Sigmoid colon (tissue), 4 donors: Measurements from ENCODE around the gene NUP98.

Source experiments
- CTCF ChIP-seq, 4 experiments: fragments of 450-650 bp in 3 of 4; fragments of 200-600 bp in 1 of 4; IDR thresholded peaks; one replicate each; pipeline ENCODE4 v1.5.1; 2016 to 2019; ENCODE audit warnings: antibody characterized with exemption in 4 of 4, mild to moderate bottlenecking in 3 of 4, moderate library complexity in 2 of 4
- EP300 ChIP-seq, 4 donors: sonication (generic); formaldehyde crosslinking; IDR thresholded peaks; one replicate each; pipeline ENCODE4 v1.6.1; 2017; ENCODE audit warnings: antibody characterized with exemption in 4 of 4
- POLR2A ChIP-seq, 2 donors: fragments of 450-650 bp; IDR thresholded peaks; one replicate each; pipeline ENCODE4 v1.6.1; 2016; ENCODE audit warnings: antibody characterized with exemption in 2 of 2, mild to moderate bottlenecking in 2 of 2, moderate library complexity in 2 of 2
- POLR2AphosphoS5 ChIP-seq, 4 donors: sonication (generic); formaldehyde crosslinking; IDR thresholded peaks; one replicate each; pipeline ENCODE4 v1.6.1; 2017; ENCODE audit warnings: antibody characterized with exemption in 4 of 4

DNA sequence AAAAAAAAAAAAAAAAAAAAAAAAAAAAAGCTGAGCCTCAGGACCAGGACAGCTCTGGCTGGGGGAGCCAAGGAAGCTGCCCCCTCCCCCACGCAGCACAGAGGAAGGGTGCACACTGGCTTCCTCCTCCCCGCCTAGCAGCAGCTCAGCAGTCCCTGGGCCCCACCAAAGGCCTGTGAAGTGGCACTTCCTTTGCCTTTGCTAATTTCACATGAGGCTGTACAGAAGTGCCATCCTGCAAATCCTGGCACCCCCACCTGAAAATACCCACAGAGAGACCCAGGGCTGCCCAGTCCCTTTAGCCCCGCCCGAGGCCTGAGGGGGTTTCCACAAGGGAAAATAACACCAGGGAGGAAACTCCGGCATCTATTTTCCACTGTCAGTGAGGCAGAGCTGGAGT lies 39.5 kb upstream of the NUP98 start:
- no peak for TF ChIP-seq CTCF (IDR thresholded peaks at IDR 0.05)
- no peak for TF ChIP-seq POLR2AphosphoS5 (IDR thresholded peaks at IDR 0.05)
- no peak for TF ChIP-seq POLR2A (IDR thresholded peaks at IDR 0.05)
- no peak for TF ChIP-seq EP300 (IDR thresholded peaks at IDR 0.05)
